Colonic mucosa (tissue), 4 donors: ENCODE results near the gene DOCK11. TPM values are rescaled to one million over a fixed set of nuclear protein-coding genes. Genes with fewer than 3 reads are reported as not detected.
"Not testable (repeated sequence)": the region's sequence is repeated elsewhere in the genome, so short reads cannot be mapped to it uniquely, and the experiment has no call there.

ENCODE experiments used
- DNase-seq: peaks from one replicate; pipeline ENCODE4 v3.0.0-alpha.2; 2020
- H3K27ac ChIP-seq: fragments of 200-600 bp; one replicate; pipeline ENCODE4 v1.8.0; 2021
- H3K27me3 ChIP-seq: fragments of 200-600 bp; one replicate; pipeline ENCODE4 v1.8.0; 2021
- H3K36me3 ChIP-seq: fragments of 200-600 bp; one replicate; pipeline ENCODE4 v1.8.0; 2021
- H3K4me1 ChIP-seq: fragments of 200-600 bp; one replicate; pipeline ENCODE4 v1.8.0; 2021; ENCODE audit warnings: mild to moderate bottlenecking
- H3K4me3 ChIP-seq: fragments of 200-600 bp; one replicate; pipeline ENCODE4 v1.8.0; 2021
- H3K9ac ChIP-seq, 2 donors: one replicate each; pipeline ENCODE4 v1.7.0; 2013; ENCODE audit warnings: control low read depth in 2 of 2, low read depth in 2 of 2, low read length in 2 of 2
- H3K9me3 ChIP-seq: fragments of 200-600 bp; one replicate; pipeline ENCODE4 v1.8.0; 2021
- intact Hi-C: fragments of 100-400 bp; cut with DNase I; formaldehyde crosslinking; loops from one replicate; pipeline ENCODE4 v1.14.1; 2022
- total RNA-seq, 2 donors: library from RNA; stranded (reverse); fragmentation: NEBNext Ultra II Directional in 1 of 2; extraction: Animal tissue kit (Norgen Biotek cat#: 25700) in 1 of 2; gene quantifications; one replicate each; pipeline ENCODE4 v1.2.1, GENCODE V29; 2021
- TF ChIP-seq, protein P1 (sequence below): fragments of 200-600 bp; IDR thresholded peaks from one replicate; pipeline ENCODE4 v1.8.0; 2022; ENCODE audit warnings: antibody characterized with exemption, mild to moderate bottlenecking
- donor health status: healthy.
- donor health status: DM: no; HTN: no; CAD: no.
- donor health status: DM: no; HTN: no; CAD: no.

Gene DOCK11
- total RNA-seq, 2 donors from 2014 or later, result 3.3 to 8.7 TPM

DNA sequence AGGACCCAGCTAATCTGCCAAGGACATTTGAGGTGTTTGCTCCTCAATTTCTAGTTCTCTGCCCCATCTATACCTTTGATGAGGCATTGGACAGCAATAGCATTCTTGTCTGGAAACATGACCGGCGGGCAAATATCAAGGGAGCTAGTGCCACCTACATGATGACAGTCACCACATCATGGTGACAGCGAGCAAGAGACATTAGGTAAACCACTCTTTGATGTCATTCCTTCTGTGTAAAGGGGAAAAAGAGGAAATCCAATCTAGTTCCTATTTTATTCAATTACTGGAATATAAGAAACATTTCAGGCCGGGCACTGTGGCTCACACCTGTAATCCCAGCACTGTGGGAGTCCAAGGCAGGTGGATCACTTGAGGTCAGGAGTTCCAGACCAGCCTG lies 211.1 kb downstream of the DOCK11 start:
- DNase-seq, result no peak
- H3K4me3 ChIP-seq, result no peak overlapping the region
- no peaks in the 10 kb centered on the region for H3K4me1 ChIP-seq
- no peak overlapping the region for H3K9ac ChIP-seq
- H3K27ac ChIP-seq, result no peak overlapping the region
- intact Hi-C loops, result no loop called here
- no peaks in the 10 kb centered on the region for H3K27me3 ChIP-seq
- TF ChIP-seq, protein P1, sequence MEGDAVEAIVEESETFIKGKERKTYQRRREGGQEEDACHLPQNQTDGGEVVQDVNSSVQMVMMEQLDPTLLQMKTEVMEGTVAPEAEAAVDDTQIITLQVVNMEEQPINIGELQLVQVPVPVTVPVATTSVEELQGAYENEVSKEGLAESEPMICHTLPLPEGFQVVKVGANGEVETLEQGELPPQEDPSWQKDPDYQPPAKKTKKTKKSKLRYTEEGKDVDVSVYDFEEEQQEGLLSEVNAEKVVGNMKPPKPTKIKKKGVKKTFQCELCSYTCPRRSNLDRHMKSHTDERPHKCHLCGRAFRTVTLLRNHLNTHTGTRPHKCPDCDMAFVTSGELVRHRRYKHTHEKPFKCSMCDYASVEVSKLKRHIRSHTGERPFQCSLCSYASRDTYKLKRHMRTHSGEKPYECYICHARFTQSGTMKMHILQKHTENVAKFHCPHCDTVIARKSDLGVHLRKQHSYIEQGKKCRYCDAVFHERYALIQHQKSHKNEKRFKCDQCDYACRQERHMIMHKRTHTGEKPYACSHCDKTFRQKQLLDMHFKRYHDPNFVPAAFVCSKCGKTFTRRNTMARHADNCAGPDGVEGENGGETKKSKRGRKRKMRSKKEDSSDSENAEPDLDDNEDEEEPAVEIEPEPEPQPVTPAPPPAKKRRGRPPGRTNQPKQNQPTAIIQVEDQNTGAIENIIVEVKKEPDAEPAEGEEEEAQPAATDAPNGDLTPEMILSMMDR, result no peak
- no peaks in the 10 kb centered on the region for H3K36me3 ChIP-seq
- H3K9me3 ChIP-seq, result no peaks in the 10 kb centered on the region

DNA sequence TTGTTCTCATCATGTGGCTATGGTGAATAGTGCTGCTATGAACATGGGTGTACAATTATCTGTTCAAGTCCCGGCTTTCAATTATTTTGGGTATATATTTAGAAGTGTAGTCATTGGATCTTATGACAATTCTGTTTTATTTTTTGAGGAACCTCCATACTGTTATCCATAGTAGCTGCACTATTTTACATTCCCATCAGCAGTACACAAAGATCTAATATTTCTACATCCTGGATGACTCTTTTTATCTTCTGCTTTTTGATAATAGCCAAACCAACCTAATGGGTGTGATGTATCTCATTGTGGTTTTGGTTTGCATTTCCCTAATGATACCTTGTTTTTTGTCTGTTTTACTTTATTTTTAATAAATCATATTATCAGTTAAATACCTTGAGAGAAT lies 218.9 kb downstream of the DOCK11 start:
- H3K4me1 ChIP-seq, result no peaks in the 10 kb centered on the region
- no peaks in the 10 kb centered on the region for H3K9me3 ChIP-seq
- TF ChIP-seq, protein P1, result no peak
- no peaks in the 10 kb centered on the region for H3K27me3 ChIP-seq
- H3K27ac ChIP-seq, result no peak overlapping the region
- H3K9ac ChIP-seq, result no peak overlapping the region
- no peak for DNase-seq
- intact Hi-C loops, result no loop called here
- H3K36me3 ChIP-seq, result no peaks in the 10 kb centered on the region
- no peak overlapping the region for H3K4me3 ChIP-seq

DNA sequence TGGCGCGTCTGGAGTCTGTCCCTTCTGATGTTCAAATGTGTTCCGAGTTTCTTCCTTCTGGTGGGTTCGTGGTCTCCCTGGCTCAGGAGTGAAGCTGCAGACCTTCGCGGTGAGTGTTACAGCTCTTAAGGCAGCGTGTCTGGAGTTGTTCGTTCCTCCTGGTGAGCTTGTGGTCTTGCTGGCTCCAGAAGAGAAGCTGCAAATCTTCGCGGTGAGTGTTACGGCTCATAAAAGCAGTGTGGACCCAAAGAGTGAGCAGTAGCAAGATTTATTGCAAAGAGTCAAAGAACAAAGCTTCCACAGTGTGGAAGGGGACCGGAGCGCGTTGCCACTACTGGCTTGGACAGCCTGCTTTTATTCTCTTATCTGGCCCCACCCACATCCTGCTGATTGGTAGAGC lies 220.3 kb downstream of the DOCK11 start:
- H3K4me1 ChIP-seq, H3K27me3 ChIP-seq, H3K36me3 ChIP-seq, H3K27ac ChIP-seq, H3K4me3 ChIP-seq, intact Hi-C loops, H3K9me3 ChIP-seq, DNase-seq, H3K9ac ChIP-seq: not testable (repeated sequence)

DNA sequence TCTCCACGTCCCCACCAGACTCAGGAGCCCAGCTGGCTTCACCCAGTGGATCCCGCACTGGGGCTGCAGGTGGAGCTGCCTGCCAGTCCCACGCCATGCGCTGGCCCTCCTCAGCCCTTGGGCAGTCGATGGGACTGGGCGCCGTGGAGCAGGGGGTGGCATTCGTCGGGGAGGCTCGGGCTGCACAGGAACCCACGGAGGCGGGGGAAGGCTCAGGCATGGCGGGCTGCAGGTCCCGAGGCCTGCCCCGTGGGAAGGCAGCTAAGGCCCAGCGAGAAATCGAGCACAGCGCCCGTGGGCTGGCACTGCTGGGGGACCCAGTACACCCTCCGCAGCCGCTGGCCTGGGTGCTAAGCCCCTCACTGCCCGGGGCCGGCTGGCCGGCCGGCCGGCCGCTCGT lies 221.2 kb downstream of the DOCK11 start:
- H3K36me3 ChIP-seq, H3K9ac ChIP-seq, H3K27me3 ChIP-seq, DNase-seq, H3K4me3 ChIP-seq, H3K4me1 ChIP-seq, intact Hi-C loops, H3K27ac ChIP-seq, H3K9me3 ChIP-seq: not testable (repeated sequence)

DNA sequence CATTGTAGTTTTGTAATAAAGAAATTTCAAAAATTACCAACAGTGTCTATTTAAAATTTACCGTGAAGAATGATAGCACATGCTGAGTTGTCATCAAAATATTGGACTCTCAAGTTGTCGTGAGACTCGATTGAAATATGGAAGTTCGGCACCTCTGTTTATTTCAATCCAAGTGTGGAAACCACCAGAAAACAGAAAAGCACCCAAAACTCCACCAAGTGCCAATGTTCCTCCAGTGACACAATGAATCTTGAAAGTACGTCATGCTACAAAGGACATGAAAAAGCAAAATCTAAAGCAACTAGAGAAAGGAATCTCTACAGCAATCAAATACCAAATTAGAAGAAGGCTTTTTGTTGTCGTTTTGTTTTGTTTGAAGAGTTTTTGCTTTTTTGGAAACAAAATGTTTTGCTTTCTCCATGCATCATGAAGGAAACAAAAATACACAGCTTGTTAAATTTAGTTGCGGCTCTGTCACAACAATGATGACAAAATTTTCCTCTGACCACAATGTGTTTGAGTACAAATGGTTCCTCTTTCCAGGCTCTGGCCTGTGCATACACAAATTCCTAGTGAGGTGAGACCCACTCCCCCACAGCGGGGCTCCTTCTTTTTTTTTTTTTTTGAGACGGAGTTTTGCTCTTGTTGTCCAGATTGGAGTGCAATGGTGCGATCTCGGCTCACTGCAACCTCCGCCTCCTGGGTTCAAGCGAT lies 222.2 kb downstream of the DOCK11 start:
- TF ChIP-seq, protein P1, result no peak
- intact Hi-C loops, result no loop called here
- Histone ChIP-seq H3K27ac (no peak overlapping the region), H3K4me3 (no peak overlapping the region), H3K4me1 (no peaks in the 10 kb centered on the region), H3K36me3 (no peaks in the 10 kb centered on the region), H3K9ac (no peak overlapping the region), H3K9me3 (no peaks in the 10 kb centered on the region), H3K27me3 (no peaks in the 10 kb centered on the region)
- DNase-seq, result no peak

DNA sequence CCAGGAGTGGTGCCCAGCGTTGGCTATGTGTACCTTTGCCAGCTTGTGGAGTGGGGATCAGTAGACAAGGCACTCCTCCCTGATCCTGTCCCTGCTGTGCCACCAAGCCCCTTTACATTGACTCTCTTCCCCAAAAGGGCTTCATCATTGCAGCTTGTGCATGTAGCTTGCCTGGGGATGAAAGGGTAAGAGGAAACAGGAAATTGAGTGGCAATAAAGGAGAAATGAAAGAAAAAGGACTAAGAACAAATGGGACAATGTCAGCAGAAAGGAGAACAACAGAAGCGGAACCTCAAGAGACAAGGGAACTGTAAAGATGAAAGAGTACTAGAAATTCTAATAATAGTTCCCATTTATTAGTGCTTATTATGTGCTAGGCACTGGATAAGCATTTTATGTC lies 223.1 kb downstream of the DOCK11 start:
- Histone ChIP-seq H3K36me3 (no peaks in the 10 kb centered on the region), H3K27me3 (no peaks in the 10 kb centered on the region), H3K9me3 (no peaks in the 10 kb centered on the region), H3K4me1 (no peaks in the 10 kb centered on the region), H3K27ac (no peak overlapping the region), H3K9ac (no peak overlapping the region), H3K4me3 (no peak overlapping the region)
- intact Hi-C loops, result no loop called here
- TF ChIP-seq, protein P1, result no peak
- DNase-seq, result no peak
